HepG2 (cell line): ENCODE measurements around the gene LAMA5. TPM values are rescaled to one million over a fixed set of nuclear protein-coding genes. Genes with fewer than 3 reads are reported as not detected.

Experiments
- AKAP8 ChIP-seq: sonication (generic); formaldehyde crosslinking; IDR thresholded peaks from 2 replicates; pipeline ENCODE4 v1.5.1; 2020; ENCODE audit warnings: mild to moderate bottlenecking, missing genetic modification reagents
- BHLHE40 ChIP-seq: IDR thresholded peaks from 2 replicates; pipeline ENCODE4 v1.6.1; 2011; ENCODE audit warnings: low read length, improper control_type of control experiment
- CHD2 ChIP-seq: IDR thresholded peaks from 2 replicates; pipeline ENCODE4 v1.6.1; 2011; ENCODE audit warnings: low read depth, low read length, improper control_type of control experiment
- FOXK2 ChIP-seq: fragments of 450-650 bp; IDR thresholded peaks from 2 replicates; pipeline ENCODE4 v1.6.1; 2016
- KDM4B ChIP-seq: sonication (generic); formaldehyde crosslinking; IDR thresholded peaks from 2 replicates; pipeline ENCODE4 v1.4.0; 2020; ENCODE audit warnings: missing genetic modification reagents
- KLF12 ChIP-seq: sonication (generic); formaldehyde crosslinking; IDR thresholded peaks from 2 replicates; pipeline ENCODE4 v1.4.0; 2020; ENCODE audit warnings: missing genetic modification reagents, borderline replicate concordance
- MBNL3 ChIP-seq: fragments of 250-450 bp; sonication (Bioruptor Pico); conservative IDR thresholded peaks from 2 replicates; pipeline ENCODE4 v1.8.0; 2022; ENCODE audit warnings: mild to moderate bottlenecking, inconsistent platforms
- NFE2L1 ChIP-seq: sonication (generic); formaldehyde crosslinking; IDR thresholded peaks from 2 replicates; pipeline ENCODE4 v1.4.0; 2020; ENCODE audit warnings: missing genetic modification reagents, mild to moderate bottlenecking, borderline replicate concordance
- NR1H2 ChIP-seq: sonication (generic); formaldehyde crosslinking; IDR thresholded peaks from 2 replicates; pipeline ENCODE4 v1.8.1; 2022; ENCODE audit warnings: low read depth, missing genetic modification reagents, borderline replicate concordance
- RAD21 ChIP-seq: fragments of 450-650 bp; formaldehyde crosslinking; IDR thresholded peaks from 2 replicates; pipeline ENCODE4 v1.5.0; 2020; ENCODE audit warnings: mild to moderate bottlenecking
- ZBTB3 ChIP-seq: sonication (generic); formaldehyde crosslinking; IDR thresholded peaks from 2 replicates; pipeline ENCODE4 v1.4.0; 2020; ENCODE audit warnings: low read depth, mild to moderate bottlenecking, moderate library complexity, missing genetic modification reagents, borderline replicate concordance
- ZFP37 ChIP-seq: sonication (generic); formaldehyde crosslinking; IDR thresholded peaks from 2 replicates; pipeline ENCODE4 v1.4.0; 2020; ENCODE audit warnings: missing genetic modification reagents, borderline replicate concordance
- ZNF335 ChIP-seq: sonication (generic); formaldehyde crosslinking; IDR thresholded peaks from 2 replicates; pipeline ENCODE4 v1.4.0; 2020; ENCODE audit warnings: missing genetic modification reagents
- ZSCAN22 ChIP-seq: sonication (generic); formaldehyde crosslinking; IDR thresholded peaks from 2 replicates; pipeline ENCODE4 v1.4.0; 2020; ENCODE audit warnings: mild to moderate bottlenecking, missing genetic modification reagents
- polyA plus RNA-seq, 8 experiments: library from polyadenylated mRNA; depleted of rRNA in 3 of 8; stranded (reverse) in 7 of 8; unstranded in 1 of 8; fragments of >200 nt; fragmentation: Illumina TruSeq in 4 of 8; extraction: Trizol in 4 of 8; gene quantifications; 2 replicates each; pipeline versions ENCODE4 v1.2.1 to v1.2.3, GENCODE V29; 2011 to 2016; ENCODE audit warnings: low read depth in 4 of 8, missing spikeins in 1 of 8, mixed read lengths in 1 of 8; ENCODE audit not compliant: insufficient read depth in 1 of 8
- total RNA-seq, 5 experiments: library from RNA; depleted of rRNA; stranded (reverse); fragments of >200 nt; fragmentation: Illumina TruSeq; extraction: Trizol; gene quantifications; 2 replicates each; pipeline ENCODE4 v1.2.3, GENCODE V29; 2016; ENCODE audit warnings: low read depth in 1 of 5
- TF ChIP-seq, protein P1 (sequence below): sonication (generic); formaldehyde crosslinking; conservative IDR thresholded peaks from 2 replicates; pipeline ENCODE4 v1.4.0; 2020; ENCODE audit warnings: missing genetic modification reagents
- TF ChIP-seq, protein P2 (sequence below): sonication (generic); formaldehyde crosslinking; IDR thresholded peaks from 2 replicates; pipeline ENCODE4 v1.4.0; 2020; ENCODE audit warnings: mild to moderate bottlenecking, missing genetic modification reagents
- TF ChIP-seq, protein P3 (sequence below): sonication (generic); formaldehyde crosslinking; IDR thresholded peaks from 2 replicates; pipeline ENCODE4 v1.4.0; 2020; ENCODE audit warnings: missing genetic modification reagents, borderline replicate concordance
- TF ChIP-seq, protein P4 (sequence below): sonication (generic); formaldehyde crosslinking; IDR thresholded peaks from 2 replicates; pipeline ENCODE4 v1.9.0; 2021; ENCODE audit warnings: missing genetic modification reagents, mild to moderate bottlenecking, borderline replicate concordance
- TF ChIP-seq, protein P5 (sequence below): sonication (generic); formaldehyde crosslinking; IDR thresholded peaks from 2 replicates; pipeline ENCODE4 v1.4.0; 2020; ENCODE audit warnings: mild to moderate bottlenecking, missing genetic modification reagents
- TF ChIP-seq, protein P6 (sequence below), 2 experiments: fragments of 450-650 bp in 1 of 2; sonication (generic) in 1 of 2; formaldehyde crosslinking; IDR thresholded peaks; 2 replicates each; pipeline versions ENCODE4 v1.5.0 to v1.8.0; 2020 to 2022; ENCODE audit warnings: mild to moderate bottlenecking in 1 of 2, missing genetic modification reagents in 1 of 2

LAMA5 gene
- total and polyA plus RNA-seq, 2 of the 13 experiments (the other 11 are each of a cell fraction or from before 2014, with no cell fraction given), result 21.0 to 44.7 TPM

DNA sequence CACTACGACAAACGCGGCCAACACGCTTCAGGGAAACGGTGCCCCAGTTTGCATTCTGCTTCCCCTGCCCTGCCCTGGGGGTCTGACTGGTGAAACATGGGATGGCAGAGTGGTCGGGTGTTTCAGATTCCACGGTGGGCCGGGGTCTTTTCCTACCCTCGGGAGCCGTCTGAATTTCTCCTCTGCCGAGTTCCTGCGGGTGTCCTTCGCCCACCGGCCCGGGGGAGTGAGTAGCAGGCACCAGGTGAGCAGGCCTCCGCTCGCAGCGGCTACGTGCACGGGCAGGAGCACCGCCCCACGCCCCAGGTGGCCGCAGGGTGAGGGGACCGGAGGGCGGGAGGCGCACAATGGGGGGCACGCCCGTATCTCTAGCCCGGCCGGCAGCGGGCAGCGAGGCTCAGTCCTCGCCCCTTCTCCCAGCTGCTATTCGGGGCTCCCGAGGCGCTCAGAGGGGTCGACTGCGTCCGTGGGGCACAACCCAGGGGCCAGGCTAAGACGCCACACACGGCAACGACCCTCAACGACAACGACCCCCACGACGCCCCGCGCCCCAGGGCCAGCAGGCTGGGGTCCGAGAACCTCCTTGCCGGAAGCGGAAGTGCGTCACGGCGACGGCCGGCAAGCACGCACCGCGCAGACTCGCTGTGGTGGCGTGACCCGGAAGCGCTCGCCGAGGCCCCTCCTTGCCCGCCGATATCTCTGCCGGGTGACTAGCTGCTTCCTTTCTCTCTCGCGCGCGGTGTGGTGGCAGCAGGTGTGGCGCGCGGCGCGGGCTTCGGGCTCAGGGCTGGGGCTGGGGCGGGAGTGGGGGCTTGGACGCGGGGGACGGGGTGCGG lies 19.5 kb upstream of the LAMA5 start, which contains the start of gene RPS21 (continued):
- TF ChIP-seq RAD21 (peak; percentile 68), ZSCAN22 (CRISPR knock-in tag) (peak; percentile 76; the same call in 1 of the 2 replicates), NR1H2 (CRISPR knock-in tag) (no peak), ZFP37 (CRISPR knock-in tag) (no peak), KLF12 (no peak; the same call in 1 of the 2 replicates), KDM4B (CRISPR knock-in tag) (peak; percentile 94), NFE2L1 (CRISPR knock-in tag) (peak; percentile 80; the same call in 1 of the 2 replicates), ZNF335 (CRISPR knock-in tag) (0 out of 2 replicates have a peak, but pooled peaks have one; percentile 69), CHD2 (peak; percentile 69), BHLHE40 (no peak), FOXK2 (no peak), MBNL3 (no peak), AKAP8 (CRISPR knock-in tag) (peak; percentile 87; the same call in 1 of the 2 replicates), ZBTB3 (no peak; the same call in 1 of the 2 replicates)
- TF ChIP-seq, protein P1, sequence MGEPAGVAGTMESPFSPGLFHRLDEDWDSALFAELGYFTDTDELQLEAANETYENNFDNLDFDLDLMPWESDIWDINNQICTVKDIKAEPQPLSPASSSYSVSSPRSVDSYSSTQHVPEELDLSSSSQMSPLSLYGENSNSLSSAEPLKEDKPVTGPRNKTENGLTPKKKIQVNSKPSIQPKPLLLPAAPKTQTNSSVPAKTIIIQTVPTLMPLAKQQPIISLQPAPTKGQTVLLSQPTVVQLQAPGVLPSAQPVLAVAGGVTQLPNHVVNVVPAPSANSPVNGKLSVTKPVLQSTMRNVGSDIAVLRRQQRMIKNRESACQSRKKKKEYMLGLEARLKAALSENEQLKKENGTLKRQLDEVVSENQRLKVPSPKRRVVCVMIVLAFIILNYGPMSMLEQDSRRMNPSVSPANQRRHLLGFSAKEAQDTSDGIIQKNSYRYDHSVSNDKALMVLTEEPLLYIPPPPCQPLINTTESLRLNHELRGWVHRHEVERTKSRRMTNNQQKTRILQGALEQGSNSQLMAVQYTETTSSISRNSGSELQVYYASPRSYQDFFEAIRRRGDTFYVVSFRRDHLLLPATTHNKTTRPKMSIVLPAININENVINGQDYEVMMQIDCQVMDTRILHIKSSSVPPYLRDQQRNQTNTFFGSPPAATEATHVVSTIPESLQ (CRISPR knock-in tag), result no peak; the same call in 1 of the 2 replicates
- TF ChIP-seq, protein P2, sequence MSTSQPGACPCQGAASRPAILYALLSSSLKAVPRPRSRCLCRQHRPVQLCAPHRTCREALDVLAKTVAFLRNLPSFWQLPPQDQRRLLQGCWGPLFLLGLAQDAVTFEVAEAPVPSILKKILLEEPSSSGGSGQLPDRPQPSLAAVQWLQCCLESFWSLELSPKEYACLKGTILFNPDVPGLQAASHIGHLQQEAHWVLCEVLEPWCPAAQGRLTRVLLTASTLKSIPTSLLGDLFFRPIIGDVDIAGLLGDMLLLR (CRISPR knock-in tag), result peak; percentile 86
- TF ChIP-seq, protein P3, sequence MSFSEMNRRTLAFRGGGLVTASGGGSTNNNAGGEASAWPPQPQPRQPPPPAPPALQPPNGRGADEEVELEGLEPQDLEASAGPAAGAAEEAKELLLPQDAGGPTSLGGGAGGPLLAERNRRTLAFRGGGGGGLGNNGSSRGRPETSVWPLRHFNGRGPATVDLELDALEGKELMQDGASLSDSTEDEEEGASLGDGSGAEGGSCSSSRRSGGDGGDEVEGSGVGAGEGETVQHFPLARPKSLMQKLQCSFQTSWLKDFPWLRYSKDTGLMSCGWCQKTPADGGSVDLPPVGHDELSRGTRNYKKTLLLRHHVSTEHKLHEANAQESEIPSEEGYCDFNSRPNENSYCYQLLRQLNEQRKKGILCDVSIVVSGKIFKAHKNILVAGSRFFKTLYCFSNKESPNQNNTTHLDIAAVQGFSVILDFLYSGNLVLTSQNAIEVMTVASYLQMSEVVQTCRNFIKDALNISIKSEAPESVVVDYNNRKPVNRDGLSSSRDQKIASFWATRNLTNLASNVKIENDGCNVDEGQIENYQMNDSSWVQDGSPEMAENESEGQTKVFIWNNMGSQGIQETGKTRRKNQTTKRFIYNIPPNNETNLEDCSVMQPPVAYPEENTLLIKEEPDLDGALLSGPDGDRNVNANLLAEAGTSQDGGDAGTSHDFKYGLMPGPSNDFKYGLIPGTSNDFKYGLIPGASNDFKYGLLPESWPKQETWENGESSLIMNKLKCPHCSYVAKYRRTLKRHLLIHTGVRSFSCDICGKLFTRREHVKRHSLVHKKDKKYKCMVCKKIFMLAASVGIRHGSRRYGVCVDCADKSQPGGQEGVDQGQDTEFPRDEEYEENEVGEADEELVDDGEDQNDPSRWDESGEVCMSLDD (CRISPR knock-in tag), result peak; percentile 89; the same call in 1 of the 2 replicates
- TF ChIP-seq, protein P4, sequence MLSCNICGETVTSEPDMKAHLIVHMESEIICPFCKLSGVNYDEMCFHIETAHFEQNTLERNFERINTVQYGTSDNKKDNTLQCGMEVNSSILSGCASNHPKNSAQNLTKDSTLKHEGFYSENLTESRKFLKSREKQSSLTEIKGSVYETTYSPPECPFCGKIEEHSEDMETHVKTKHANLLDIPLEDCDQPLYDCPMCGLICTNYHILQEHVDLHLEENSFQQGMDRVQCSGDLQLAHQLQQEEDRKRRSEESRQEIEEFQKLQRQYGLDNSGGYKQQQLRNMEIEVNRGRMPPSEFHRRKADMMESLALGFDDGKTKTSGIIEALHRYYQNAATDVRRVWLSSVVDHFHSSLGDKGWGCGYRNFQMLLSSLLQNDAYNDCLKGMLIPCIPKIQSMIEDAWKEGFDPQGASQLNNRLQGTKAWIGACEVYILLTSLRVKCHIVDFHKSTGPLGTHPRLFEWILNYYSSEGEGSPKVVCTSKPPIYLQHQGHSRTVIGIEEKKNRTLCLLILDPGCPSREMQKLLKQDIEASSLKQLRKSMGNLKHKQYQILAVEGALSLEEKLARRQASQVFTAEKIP (CRISPR knock-in tag), result no peak
- TF ChIP-seq, protein P5, sequence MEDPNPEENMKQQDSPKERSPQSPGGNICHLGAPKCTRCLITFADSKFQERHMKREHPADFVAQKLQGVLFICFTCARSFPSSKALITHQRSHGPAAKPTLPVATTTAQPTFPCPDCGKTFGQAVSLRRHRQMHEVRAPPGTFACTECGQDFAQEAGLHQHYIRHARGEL, result peak; percentile 85; the same call in 1 of the 2 replicates
- TF ChIP-seq, protein P6, sequence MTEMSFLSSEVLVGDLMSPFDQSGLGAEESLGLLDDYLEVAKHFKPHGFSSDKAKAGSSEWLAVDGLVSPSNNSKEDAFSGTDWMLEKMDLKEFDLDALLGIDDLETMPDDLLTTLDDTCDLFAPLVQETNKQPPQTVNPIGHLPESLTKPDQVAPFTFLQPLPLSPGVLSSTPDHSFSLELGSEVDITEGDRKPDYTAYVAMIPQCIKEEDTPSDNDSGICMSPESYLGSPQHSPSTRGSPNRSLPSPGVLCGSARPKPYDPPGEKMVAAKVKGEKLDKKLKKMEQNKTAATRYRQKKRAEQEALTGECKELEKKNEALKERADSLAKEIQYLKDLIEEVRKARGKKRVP (CRISPR knock-in tag; IDR thresholded peaks at IDR 0.05), result 0 out of 4 replicates have a peak, but pooled peaks of 1 of the 2 experiments have one; percentile 51
